H1 (cell line): ENCODE measurements around the gene PCIF1. TPM values are rescaled to one million over a fixed set of nuclear protein-coding genes. Genes with fewer than 3 reads are reported as not detected.

Experiments
- CTCF ChIA-PET: fragments of 300-600 bp; sonication (Branson Sonifier 250); formaldehyde crosslinking; loops from one replicate; lab custom pipeline; 2021; ENCODE audit not compliant: partially characterized antibody; lab: Charles Lee
- POLR2A ChIA-PET: fragments of 300-600 bp; sonication (Branson Sonifier 250); formaldehyde crosslinking; loops from one replicate; lab custom pipeline; 2021; ENCODE audit warnings: inconsistent platforms; ENCODE audit not compliant: partially characterized antibody; lab: Charles Lee
- DNase-seq, 2 experiments: peaks; one replicate each; pipeline versions ENCODE4 v3.0.0 to v3.0.0-alpha.2; 2010 to 2022; ENCODE audit warnings: low spot score in 2 of 2, low read depth in 1 of 2, mixed read lengths in 1 of 2
- FAIRE-seq: peaks from 2 replicates; lab custom pipeline; 2011; peaks lifted over from hg19 to GRCh38; lab: Jason Lieb, UNC
- H2AFZ ChIP-seq: 2 replicates; pipeline ENCODE4 v1.8.1; 2012; ENCODE audit warnings: low read length, inconsistent platforms
- H2AK5ac ChIP-seq: 2 replicates; pipeline ENCODE4 v1.6.1; 2013; ENCODE audit warnings: low read depth, low read length
- H2BK120ac ChIP-seq: replicated peaks from 2 replicates; pipeline ENCODE3; 2013; ENCODE audit warnings: low read depth, low read length, inconsistent platforms
- H2BK12ac ChIP-seq: 2 replicates; pipeline ENCODE4 v1.6.1; 2013; ENCODE audit warnings: low read depth, low read length
- H2BK15ac ChIP-seq: 2 replicates; pipeline ENCODE4 v1.6.1; 2013; ENCODE audit warnings: low read length
- H2BK20ac ChIP-seq: 2 replicates; pipeline ENCODE4 v1.6.1; 2013; ENCODE audit warnings: low read length
- H2BK5ac ChIP-seq: 2 replicates; pipeline ENCODE4 v1.6.1; 2013; ENCODE audit warnings: low read depth, low read length
- H3K14ac ChIP-seq: 2 replicates; pipeline ENCODE4 v1.6.1; 2013; ENCODE audit warnings: inconsistent platforms; ENCODE audit not compliant: insufficient read length
- H3K18ac ChIP-seq: 2 replicates; pipeline ENCODE4 v1.6.1; 2013; ENCODE audit warnings: low read length; ENCODE audit errors: extremely low read depth
- H3K23ac ChIP-seq: 2 replicates; pipeline ENCODE4 v1.6.1; 2013; ENCODE audit warnings: inconsistent platforms; ENCODE audit not compliant: insufficient read length
- H3K23me2 ChIP-seq: 2 replicates; pipeline ENCODE4 v1.6.1; 2013; ENCODE audit warnings: low read depth, low read length
- H3K27ac ChIP-seq: 2 replicates; pipeline ENCODE4 v1.6.1; 2011; ENCODE audit warnings: low read depth, low read length, inconsistent platforms
- H3K27me3 ChIP-seq, 4 experiments: replicated peaks in 1 of 4; 1 replicate in 1 of 4; 2 replicates in 3 of 4; pipeline versions ENCODE4 v1.6.1 to v1.8.1; 2011 to 2013; ENCODE audit warnings: low read length in 3 of 4, mild to moderate bottlenecking in 3 of 4, inconsistent platforms in 2 of 4, mixed read lengths in 2 of 4, moderate library complexity in 1 of 4; ENCODE audit not compliant: control insufficient read depth in 3 of 4, insufficient read depth in 3 of 4; ENCODE audit errors: extremely low read depth in 1 of 4
- H3K36me3 ChIP-seq, 4 experiments: 2 replicates each; pipeline versions ENCODE4 v1.6.1 to v1.8.1; 2011 to 2013; ENCODE audit warnings: mild to moderate bottlenecking in 4 of 4, low read length in 3 of 4, moderate library complexity in 2 of 4, control low read depth in 1 of 4, inconsistent platforms in 1 of 4; ENCODE audit not compliant: insufficient read depth in 4 of 4, control insufficient read depth in 2 of 4
- H3K4ac ChIP-seq: replicated peaks from 2 replicates; pipeline ENCODE3; 2013; ENCODE audit warnings: low read length, low read depth, mixed read lengths, inconsistent platforms; ENCODE audit not compliant: insufficient read length
- H3K4me1 ChIP-seq, 4 experiments: replicated peaks in 1 of 4; 1 replicate in 1 of 4; 2 replicates in 3 of 4; pipeline versions ENCODE4 v1.6.1 to v1.8.1; 2011 to 2013; ENCODE audit warnings: low read length in 3 of 4, inconsistent platforms in 2 of 4, mixed read lengths in 1 of 4; ENCODE audit not compliant: insufficient read depth in 4 of 4, control insufficient read depth in 3 of 4
- H3K4me2 ChIP-seq, 2 experiments: 2 replicates each; pipeline versions ENCODE4 v1.6.1 to v1.8.1; 2011 to 2013; ENCODE audit warnings: low read depth in 2 of 2, low read length in 2 of 2, control low read depth in 1 of 2, inconsistent platforms in 1 of 2, mild to moderate bottlenecking in 1 of 2; ENCODE audit not compliant: insufficient read depth in 1 of 2
- H3K4me3 ChIP-seq, 4 experiments: fragments of 200-600, 300-600 bp in 1 of 4; sonication (generic), shearing (Covaris generic), sonication (Bioruptor Twin) in 1 of 4; 2 replicates each; pipeline versions ENCODE4 v1.5.1 to v1.8.1; 2011 to 2016; ENCODE audit warnings: low read length in 4 of 4, low read depth in 3 of 4, control low read depth in 2 of 4, inconsistent platforms in 2 of 4, mild to moderate bottlenecking in 2 of 4, mixed read lengths in 1 of 4, moderate library complexity in 1 of 4; ENCODE audit not compliant: insufficient read depth in 2 of 4; ENCODE audit errors: extremely low read depth in 1 of 4
- H3K56ac ChIP-seq: replicated peaks from 2 replicates; pipeline ENCODE3; 2013; ENCODE audit warnings: low read depth, mild to moderate bottlenecking, mixed read lengths, low read length, inconsistent platforms; ENCODE audit not compliant: insufficient read length
- H3K79me1 ChIP-seq: 2 replicates; pipeline ENCODE4 v1.6.1; 2013; ENCODE audit warnings: low read depth, low read length, control low read depth
- H3K79me2 ChIP-seq, 2 experiments: 2 replicates each; pipeline versions ENCODE4 v1.6.1 to v1.8.1; 2012 to 2013; ENCODE audit warnings: low read length in 2 of 2, mild to moderate bottlenecking in 2 of 2, inconsistent platforms in 1 of 2; ENCODE audit not compliant: insufficient read depth in 2 of 2, control insufficient read depth in 1 of 2
- H3K9ac ChIP-seq, 4 experiments: replicated peaks in 1 of 4; 1 replicate in 1 of 4; 2 replicates in 3 of 4; pipeline versions ENCODE4 v1.6.1 to v1.8.1; 2011 to 2013; ENCODE audit warnings: low read depth in 3 of 4, low read length in 3 of 4, control low read depth in 2 of 4, mild to moderate bottlenecking in 2 of 4, moderate library complexity in 2 of 4, inconsistent platforms in 1 of 4; ENCODE audit errors: extremely low read depth in 1 of 4
- H3K9me3 ChIP-seq, 2 experiments: 2 replicates each; pipeline versions ENCODE4 v1.6.1 to v1.8.1; 2012 to 2013; ENCODE audit warnings: mild to moderate bottlenecking in 2 of 2, moderate library complexity in 2 of 2, control low read depth in 1 of 2, inconsistent platforms in 1 of 2, low read depth in 1 of 2, low read length in 1 of 2, mixed read lengths in 1 of 2; ENCODE audit not compliant: insufficient read depth in 2 of 2
- H4K20me1 ChIP-seq, 2 experiments: replicated peaks in 1 of 2; 2 replicates each; pipeline versions ENCODE3 to v1.8.1; 2011 to 2013; ENCODE audit warnings: inconsistent platforms in 2 of 2, low read length in 2 of 2, mild to moderate bottlenecking in 1 of 2; ENCODE audit not compliant: insufficient read depth in 2 of 2, control insufficient read depth in 1 of 2
- H4K5ac ChIP-seq: 2 replicates; pipeline ENCODE4 v1.6.1; 2013; ENCODE audit warnings: low read length, low read depth, mixed read lengths, inconsistent platforms; ENCODE audit not compliant: insufficient read length
- H4K8ac ChIP-seq: 2 replicates; pipeline ENCODE4 v1.8.0; 2013; ENCODE audit warnings: mild to moderate bottlenecking, moderate library complexity, low read length, inconsistent platforms; ENCODE audit not compliant: insufficient read depth; ENCODE audit errors: extremely low read depth
- H4K91ac ChIP-seq: replicated peaks from 2 replicates; pipeline ENCODE3; 2013; ENCODE audit warnings: low read length, mixed read lengths, inconsistent platforms; ENCODE audit not compliant: insufficient read length
- FOSL1 ChIP-seq: IDR thresholded peaks from 2 replicates; pipeline ENCODE4 v1.6.1; 2011; ENCODE audit warnings: mild to moderate bottlenecking, low read depth, low read length, moderate library complexity; ENCODE audit not compliant: insufficient read depth
- KDM1A ChIP-seq: fragments of 200-600, 300-600 bp; sonication (generic); IDR thresholded peaks from 2 replicates; pipeline ENCODE4 v1.7.1; 2016; ENCODE audit warnings: mild to moderate bottlenecking, low read length, borderline replicate concordance
- POLR2AphosphoS5 ChIP-seq: IDR thresholded peaks from 2 replicates; pipeline ENCODE4 v1.6.1; 2011; ENCODE audit warnings: low read depth, low read length
- POU5F1 ChIP-seq: IDR thresholded peaks from 2 replicates; pipeline ENCODE4 v1.6.1; 2011; ENCODE audit warnings: low read depth, mild to moderate bottlenecking, low read length, moderate library complexity
- WGBS, 2 experiments: shearing (Covaris generic) in 1 of 2; methylation state at CpG; one replicate each; pipeline versions ENCODE4 v1.1.6 to v1.1.7; 2013 to 2015; ENCODE audit warnings: low lambda C conversion rate in 2 of 2, mixed read lengths in 2 of 2, inconsistent platforms in 1 of 2, low coverage in 1 of 2, missing lambda C conversion rate in 1 of 2; ENCODE audit not compliant: insufficient replicate concordance in 2 of 2, insufficient coverage in 1 of 2, insufficient read length in 1 of 2; ENCODE audit errors: extremely low coverage in 1 of 2, missing lambda C conversion rate in 1 of 2; 5-methylcytosine and 5-hydroxymethylcytosine counted together
- polyA plus RNA-seq, 7 experiments: library from polyadenylated mRNA; depleted of rRNA in 3 of 7; stranded (reverse) in 5 of 7; unstranded in 2 of 7; fragments of >200 nt in 5 of 7; fragments of 200-250 nt in 2 of 7; gene quantifications; 1 replicate in 5 of 7; 2 replicates in 1 of 7; 4 replicates in 1 of 7; pipeline versions ENCODE4 v1.2.1 to v1.2.3, GENCODE V29; 2011 to 2013; ENCODE audit warnings: missing spikeins in 2 of 7, mixed read lengths in 2 of 7
- total RNA-seq: library from RNA; stranded (reverse); fragmentation: NEBNext Ultra II Directional; extraction: Animal tissue kit (Norgen Biotek cat#: 25700); gene quantifications from 2 replicates; pipeline ENCODE4 v1.2.1, GENCODE V29; 2021

Gene PCIF1
- total and polyA plus RNA-seq, 2 of the 8 experiments (the other 6 are each of a cell fraction or from before 2014, with no cell fraction given): 30.3 to 30.6 TPM

GRCh38 chr20:45897692-45898091 lies 36.8 kb upstream of the PCIF1 start:
- Histone ChIP-seq H2BK12ac (no peak overlapping the region), H2BK15ac (no peak overlapping the region), H3K27me3 (no peaks in the 10 kb centered on the region), H3K9ac (no peak overlapping the region), H4K8ac (no peak overlapping the region), H3K56ac (no peak overlapping the region), H3K4me2 (no peak overlapping the region), H4K91ac (no peak overlapping the region), H4K5ac (no peak overlapping the region), H3K23me2 (no peaks in the 10 kb centered on the region), H2BK120ac (no peak overlapping the region), H2AK5ac (no peak overlapping the region), H3K23ac (no peak overlapping the region), H2AFZ (no peak overlapping the region), H3K4ac (no peak overlapping the region), H3K9me3 (no peaks in the 10 kb centered on the region), H3K4me1 (no peaks in the 10 kb centered on the region), H3K79me2 (no peaks in the 10 kb centered on the region), H4K20me1 (peaks cover 0 to 14% of the 10 kb centered on the region in 2 experiments), H3K14ac (no peak overlapping the region), H3K4me3 (no peak overlapping the region), H3K36me3 (peaks cover 15 to 49% (median 45%) of the 10 kb centered on the region in 4 experiments), H2BK5ac (no peak overlapping the region), H3K27ac (no peak overlapping the region), H3K18ac (no peak overlapping the region), H3K79me1 (no peaks in the 10 kb centered on the region), H2BK20ac (no peak overlapping the region)
- DNase-seq: no peak
- no peak for FAIRE-seq
- 96% methylated on average over 5 of the region's 7 CpGs; no CpG with 5 or more reads in 1 of the 2 experiments for WGBS, 2 experiments
- ChIA-PET POLR2A (interaction anchor here (1.0 to 11.2 kb wide), 12 partner anchors 6 to 73 kb away, joined by 3 to 172 read pairs (median 6); partner anchors contain the start of genes CTSA, NEURL2, PCIF1 and PLTP), CTCF (interaction anchor here (0.8 to 1.3 kb wide), 2 partner anchors 17 to 73 kb away, joined by 3 to 4 read pairs; partner anchors contain the start of gene ZSWIM1)
- TF ChIP-seq FOSL1 (no peak), KDM1A (no peak), POU5F1 (no peak), POLR2AphosphoS5 (no peak)
